BJ (cell line): ENCODE data around the gene ANP32A. TPM values are rescaled to one million over a fixed set of nuclear protein-coding genes. Genes with fewer than 3 reads are reported as not detected.

Experiments used
- CTCF ChIA-PET: fragments of 350-600 bp; formaldehyde crosslinking; extraction: SDS; loops from one replicate; lab custom pipeline; 2021; ENCODE audit warnings: antibody characterized with exemption, inconsistent platforms; lab: Yijun Ruan, JAX
- POLR2A ChIA-PET: fragments of 300-600 bp; sonication (Branson Sonifier 250); formaldehyde crosslinking; extraction: SDS; loops from one replicate; lab custom pipeline; 2021; ENCODE audit warnings: antibody characterized with exemption; lab: Charles Lee
- DNase-seq: peaks from one replicate; pipeline ENCODE4 v3.0.0-alpha.2; 2011; ENCODE audit warnings: low read depth
- H3K27me3 ChIP-seq: 2 replicates; pipeline ENCODE4 v1.6.0; 2011; ENCODE audit warnings: low read length; ENCODE audit not compliant: control insufficient read depth, insufficient read depth
- H3K36me3 ChIP-seq: 2 replicates; pipeline ENCODE4 v1.5.1; 2011; ENCODE audit warnings: low read length; ENCODE audit not compliant: control insufficient read depth, insufficient read depth
- H3K4me3 ChIP-seq: 2 replicates; pipeline ENCODE4 v1.5.1; 2011; ENCODE audit warnings: low read depth, mild to moderate bottlenecking, control low read depth, low read length
- polyA plus RNA-seq: library from polyadenylated mRNA; depleted of rRNA; stranded (reverse); fragments of >200 nt; gene quantifications from 2 replicates; pipeline ENCODE4 v1.2.3, GENCODE V29; 2011
- TF ChIP-seq, protein P1 (sequence below): IDR thresholded peaks from 2 replicates; pipeline ENCODE4 v1.5.1; 2011; ENCODE audit warnings: low read depth, mild to moderate bottlenecking, control low read depth, inconsistent platforms, low read length, moderate library complexity; ENCODE audit not compliant: insufficient read depth

The ANP32A gene
- polyA plus RNA-seq, 1 experiment, result 36.2 TPM

DNA sequence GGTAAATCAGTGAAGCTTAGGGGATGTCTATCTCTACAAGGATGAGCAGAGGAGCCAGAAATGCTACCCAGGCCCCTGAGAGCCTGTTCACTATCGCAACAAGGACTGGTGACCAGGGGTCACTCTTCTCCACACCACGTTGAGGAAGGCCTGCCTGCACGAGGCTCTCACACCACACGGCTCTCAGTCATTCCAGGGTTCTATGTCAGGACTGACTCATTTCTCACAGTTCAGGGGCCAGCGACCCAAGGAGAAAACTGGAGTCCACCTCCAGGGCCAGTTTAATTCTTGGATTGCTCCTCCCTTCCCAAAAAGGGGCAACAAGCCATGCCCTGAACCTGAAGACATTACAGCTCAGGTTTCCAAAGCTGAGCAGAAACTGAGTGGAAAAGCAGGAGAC, 33.9 kb downstream of the ANP32A start:
- ChIA-PET POLR2A (no interaction called here), CTCF (no interaction called here)
- TF ChIP-seq, protein P1, sequence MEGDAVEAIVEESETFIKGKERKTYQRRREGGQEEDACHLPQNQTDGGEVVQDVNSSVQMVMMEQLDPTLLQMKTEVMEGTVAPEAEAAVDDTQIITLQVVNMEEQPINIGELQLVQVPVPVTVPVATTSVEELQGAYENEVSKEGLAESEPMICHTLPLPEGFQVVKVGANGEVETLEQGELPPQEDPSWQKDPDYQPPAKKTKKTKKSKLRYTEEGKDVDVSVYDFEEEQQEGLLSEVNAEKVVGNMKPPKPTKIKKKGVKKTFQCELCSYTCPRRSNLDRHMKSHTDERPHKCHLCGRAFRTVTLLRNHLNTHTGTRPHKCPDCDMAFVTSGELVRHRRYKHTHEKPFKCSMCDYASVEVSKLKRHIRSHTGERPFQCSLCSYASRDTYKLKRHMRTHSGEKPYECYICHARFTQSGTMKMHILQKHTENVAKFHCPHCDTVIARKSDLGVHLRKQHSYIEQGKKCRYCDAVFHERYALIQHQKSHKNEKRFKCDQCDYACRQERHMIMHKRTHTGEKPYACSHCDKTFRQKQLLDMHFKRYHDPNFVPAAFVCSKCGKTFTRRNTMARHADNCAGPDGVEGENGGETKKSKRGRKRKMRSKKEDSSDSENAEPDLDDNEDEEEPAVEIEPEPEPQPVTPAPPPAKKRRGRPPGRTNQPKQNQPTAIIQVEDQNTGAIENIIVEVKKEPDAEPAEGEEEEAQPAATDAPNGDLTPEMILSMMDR, result no peak
- Histone ChIP-seq H3K27me3 (no peaks in the 10 kb centered on the region), H3K36me3 (peaks cover 9% of the 10 kb centered on the region), H3K4me3 (no peak overlapping the region)
- DNase-seq, result no peak

DNA sequence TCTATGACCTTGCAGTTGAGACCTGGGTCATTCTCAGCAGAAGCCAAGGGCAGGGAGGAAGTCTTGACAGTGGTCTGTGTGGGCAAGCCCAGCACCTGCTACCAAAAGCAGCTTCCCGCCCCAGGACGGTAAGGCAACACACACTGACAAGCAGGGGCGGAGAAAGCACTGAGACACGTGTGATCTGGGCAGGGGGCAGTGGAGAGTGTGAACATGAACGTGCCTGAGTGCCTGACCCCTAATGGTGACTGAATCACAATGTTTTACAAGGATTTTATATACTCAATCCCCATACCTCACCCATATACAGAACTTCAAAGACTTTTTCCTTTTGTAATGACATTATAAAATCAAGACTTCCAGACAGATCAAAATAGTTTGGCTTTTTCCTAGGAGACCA, 35.2 kb downstream of the ANP32A start:
- DNase-seq, result no peak
- H3K27me3 ChIP-seq, result no peaks in the 10 kb centered on the region
- peaks cover 12% of the 10 kb centered on the region for H3K36me3 ChIP-seq
- POLR2A ChIA-PET, result no interaction called here
- TF ChIP-seq, protein P1, result no peak
- H3K4me3 ChIP-seq, result no peak overlapping the region
- CTCF ChIA-PET, result interaction anchor here (3.2 kb wide), 1 partner anchor 9 kb away, joined by 19 read pairs; no protein-coding TSS in a partner anchor

DNA sequence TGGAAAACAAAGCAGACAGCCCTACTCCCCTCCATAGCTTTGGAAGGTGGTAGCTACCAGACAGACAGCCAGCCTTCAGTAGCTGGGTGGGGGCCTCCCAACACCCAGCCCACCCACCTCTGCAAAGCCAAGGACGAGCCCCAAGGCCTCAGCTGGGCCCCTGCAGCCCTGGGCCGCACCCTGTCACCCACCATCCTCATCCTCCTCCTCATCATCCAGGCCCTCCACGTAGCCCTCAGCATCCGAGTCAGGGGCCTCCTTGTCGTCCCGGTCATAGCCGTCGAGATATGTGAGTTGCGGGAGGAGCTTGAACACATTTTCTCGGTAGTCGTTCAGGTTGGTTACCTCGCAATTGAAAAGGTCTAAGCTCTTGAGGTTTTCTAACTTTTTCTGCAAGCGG, 36.5 kb downstream of the ANP32A start:
- no peak overlapping the region for H3K4me3 ChIP-seq
- POLR2A ChIA-PET, result no interaction called here
- TF ChIP-seq, protein P1, result no peak
- H3K36me3 ChIP-seq, result peaks cover 18% of the 10 kb centered on the region
- DNase-seq, result no peak
- no peaks in the 10 kb centered on the region for H3K27me3 ChIP-seq
- CTCF ChIA-PET, result interaction anchor here (1.1 to 3.2 kb wide), 7 partner anchors 8 to 141 kb away, joined by 3 to 20 read pairs (median 4); no protein-coding TSS in a partner anchor

DNA sequence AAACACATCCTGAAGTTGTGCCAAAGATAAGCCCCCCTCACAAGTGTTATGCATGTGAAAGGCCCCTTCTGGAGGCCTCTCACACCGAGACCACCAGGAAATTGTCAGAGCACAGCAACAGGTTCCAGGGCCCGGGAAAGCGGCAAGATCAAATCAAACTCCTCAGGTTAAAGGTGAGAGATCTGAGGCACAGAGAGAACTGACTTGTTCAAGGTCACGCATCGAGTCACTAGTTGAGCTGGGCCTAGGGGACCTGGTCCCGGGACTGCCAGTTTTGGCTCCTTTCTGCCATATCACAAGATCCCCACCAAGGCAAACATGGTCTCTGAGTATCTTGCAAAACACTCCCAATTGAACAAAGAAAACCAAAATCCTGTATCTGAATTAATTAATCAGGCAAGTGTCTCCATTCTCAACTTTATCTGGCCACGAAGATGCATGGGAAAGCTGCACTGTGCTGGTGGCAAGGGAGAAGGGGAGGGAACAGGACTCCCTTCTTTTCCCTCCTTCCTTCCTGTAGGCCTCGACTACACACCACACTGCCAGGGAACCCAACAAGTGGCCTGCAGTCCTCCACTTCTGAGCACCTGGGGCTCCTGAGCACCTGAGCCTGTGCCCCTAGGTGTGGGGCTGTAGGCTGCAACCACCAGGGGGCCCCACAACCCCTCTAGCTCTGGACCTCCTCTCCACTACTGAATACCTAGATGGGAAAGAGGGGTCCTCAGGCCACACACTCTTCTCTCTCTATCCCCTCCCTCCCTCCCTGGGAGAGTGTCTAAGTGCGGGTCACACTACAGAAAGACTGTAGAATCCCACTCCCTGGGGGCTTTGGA, 37.3 kb downstream of the ANP32A start:
- Histone ChIP-seq H3K36me3 (peaks cover 17% of the 10 kb centered on the region), H3K4me3 (no peak overlapping the region), H3K27me3 (no peaks in the 10 kb centered on the region)
- DNase-seq, result no peak
- CTCF ChIA-PET, result interaction anchor here (1.1 to 3.2 kb wide), 7 partner anchors 9 to 142 kb away, joined by 3 to 20 read pairs (median 4); no protein-coding TSS in a partner anchor
- POLR2A ChIA-PET, result no interaction called here
- TF ChIP-seq, protein P1, result peak; percentile 68

DNA sequence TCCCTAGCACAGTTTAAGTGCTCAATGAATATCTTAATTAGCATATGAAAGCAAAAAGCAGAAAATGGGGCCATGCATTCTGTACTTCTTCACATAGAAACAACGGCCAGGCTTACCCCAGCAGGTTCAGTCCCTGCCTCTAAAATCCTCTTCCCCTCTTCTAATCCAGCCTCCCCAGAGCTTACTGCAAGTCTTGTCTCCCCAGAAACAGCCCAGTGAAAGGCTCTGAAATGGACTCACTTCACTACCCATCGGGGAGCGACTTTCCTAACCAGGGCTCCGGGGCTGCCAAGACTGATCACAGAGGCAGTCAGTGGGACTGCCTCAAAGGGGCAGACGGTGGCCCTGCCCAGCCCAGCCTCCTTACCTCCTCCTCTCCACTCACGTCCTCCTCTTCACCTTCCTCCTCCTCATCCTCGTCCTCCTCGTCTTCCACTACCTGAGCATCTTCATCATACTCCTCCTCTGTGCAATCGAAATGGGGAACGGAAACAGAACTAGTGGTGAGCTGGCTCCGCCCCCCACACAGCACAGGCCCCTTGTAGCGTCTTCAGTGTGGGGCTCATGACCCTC, 38.0 kb downstream of the ANP32A start:
- Histone ChIP-seq H3K36me3 (peaks cover 19% of the 10 kb centered on the region), H3K4me3 (no peak overlapping the region), H3K27me3 (no peaks in the 10 kb centered on the region)
- ChIA-PET CTCF (interaction anchor here (0.6 to 3.2 kb wide), 5 partner anchors 9 to 93 kb away, joined by 3 to 20 read pairs (median 5); no protein-coding TSS in a partner anchor), POLR2A (no interaction called here)
- no peak for DNase-seq
- TF ChIP-seq, protein P1, result no peak
